ENCODE data around the gene CGB5. TPM values are rescaled to one million over a fixed set of nuclear protein-coding genes. Genes with fewer than 3 reads are reported as not detected.

CGB5 gene
- total and polyA plus RNA-seq, 9 of the 15 experiments (the other 6 are each of a cell fraction or from before 2014, with no cell fraction given): not detected

DNA sequence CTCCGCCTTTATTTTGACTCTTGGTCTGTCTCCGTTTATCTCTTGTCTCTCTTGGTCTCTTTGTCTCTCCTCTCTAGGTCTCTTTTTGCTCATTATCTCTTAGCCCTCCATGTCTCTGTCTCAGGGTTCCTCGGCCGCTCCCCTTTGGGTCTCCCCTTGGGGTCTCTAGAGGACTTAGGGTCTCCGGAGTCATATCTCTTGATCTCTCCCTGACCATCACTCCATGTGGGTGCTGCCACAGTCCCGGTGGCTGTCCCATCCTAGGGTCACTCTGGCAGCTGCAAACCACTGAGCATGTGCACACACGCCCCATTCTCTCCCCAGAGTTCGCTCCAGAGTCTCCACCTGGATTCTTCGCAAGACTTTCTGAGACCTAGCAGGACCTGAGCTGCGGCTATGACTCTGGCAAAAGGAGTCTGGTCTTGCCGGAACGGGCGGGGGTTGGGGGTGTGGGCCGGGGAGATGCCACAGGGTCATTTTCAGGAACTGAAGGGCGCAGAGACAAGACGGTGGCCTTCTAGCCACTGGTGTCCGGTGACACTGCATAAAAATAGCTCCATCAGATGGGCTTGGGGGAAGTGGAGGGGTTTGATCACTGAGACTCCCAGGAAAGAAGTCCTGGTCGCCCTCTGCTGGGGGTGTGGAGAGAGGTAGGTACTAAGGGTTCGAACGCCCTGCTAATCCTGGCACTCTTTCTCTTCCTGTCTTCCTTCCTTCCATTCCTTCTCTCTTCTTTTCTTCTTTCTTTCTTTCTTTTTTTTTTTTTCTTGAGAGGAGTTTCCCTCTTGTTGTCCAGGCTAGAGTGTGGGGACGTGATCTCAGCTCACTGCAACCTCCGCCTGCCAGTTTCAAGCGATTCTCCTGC, 30.1 kb downstream of the CGB5 start (continued):
- TF ChIP-seq MAFF (IDR thresholded peaks at IDR 0.05; ENCODE audit: low read length) (peak; percentile 60; the same call in 1 of the 2 replicates), ATF3 (IDR thresholded peaks at IDR 0.05) (no peak), ATF3 (CRISPR knock-in tag; conservative IDR thresholded peaks at IDR 0.05) (no peak), THRB (CRISPR knock-in tag; conservative IDR thresholded peaks at IDR 0.05) (no peak), POLR2G (IDR thresholded peaks at IDR 0.05; ENCODE audit: low read depth, low read length) (0 out of 2 replicates have a peak, but pooled peaks have one; percentile 26), ARNT (IDR thresholded peaks at IDR 0.05) (no peak), DPF2 (IDR thresholded peaks at IDR 0.05) (peak; percentile 67), STAG1 (CRISPR knock-in tag; IDR thresholded peaks at IDR 0.05; ENCODE audit: borderline replicate concordance) (no peak), ZBTB40 (IDR thresholded peaks at IDR 0.05) (0 out of 2 replicates have a peak, but pooled peaks have one; percentile 51), ZBTB40 (CRISPR knock-in tag; IDR thresholded peaks at IDR 0.05) (no peak), RBM34 (IDR thresholded peaks at IDR 0.05; ENCODE audit: borderline replicate concordance, insufficient read depth, low read length) (no peak), MTF1 (CRISPR knock-in tag; IDR thresholded peaks at IDR 0.05; ENCODE audit: borderline replicate concordance) (no peak)
- TF ChIP-seq, protein P1, sequence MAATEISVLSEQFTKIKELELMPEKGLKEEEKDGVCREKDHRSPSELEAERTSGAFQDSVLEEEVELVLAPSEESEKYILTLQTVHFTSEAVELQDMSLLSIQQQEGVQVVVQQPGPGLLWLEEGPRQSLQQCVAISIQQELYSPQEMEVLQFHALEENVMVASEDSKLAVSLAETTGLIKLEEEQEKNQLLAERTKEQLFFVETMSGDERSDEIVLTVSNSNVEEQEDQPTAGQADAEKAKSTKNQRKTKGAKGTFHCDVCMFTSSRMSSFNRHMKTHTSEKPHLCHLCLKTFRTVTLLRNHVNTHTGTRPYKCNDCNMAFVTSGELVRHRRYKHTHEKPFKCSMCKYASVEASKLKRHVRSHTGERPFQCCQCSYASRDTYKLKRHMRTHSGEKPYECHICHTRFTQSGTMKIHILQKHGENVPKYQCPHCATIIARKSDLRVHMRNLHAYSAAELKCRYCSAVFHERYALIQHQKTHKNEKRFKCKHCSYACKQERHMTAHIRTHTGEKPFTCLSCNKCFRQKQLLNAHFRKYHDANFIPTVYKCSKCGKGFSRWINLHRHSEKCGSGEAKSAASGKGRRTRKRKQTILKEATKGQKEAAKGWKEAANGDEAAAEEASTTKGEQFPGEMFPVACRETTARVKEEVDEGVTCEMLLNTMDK (IDR thresholded peaks at IDR 0.05; ENCODE audit: borderline replicate concordance, insufficient read depth, low read depth, low read length, poor library complexity, severe bottlenecking): peak; percentile 73

Data from K562 (cell line).